CD4-positive, alpha-beta T cell (primary cell): ENCODE measurements around the gene ILDR1. TPM values are rescaled to one million over a fixed set of nuclear protein-coding genes. Genes with fewer than 3 reads are reported as not detected.

Source experiments
- ATAC-seq: fragments of 200-7000 bp; cut with Tn5 transposase; one replicate; pipeline ENCODE4 v1.10.0; 2022; ENCODE audit warnings: mild to moderate bottlenecking; ENCODE audit not compliant: poor library complexity
- CTCF ChIA-PET: fragments of 350-600 bp; sonication (Branson Sonifier 250); formaldehyde crosslinking; loops from one replicate; lab custom pipeline; 2021; ENCODE audit warnings: antibody characterized with exemption, inconsistent platforms; lab: Charles Lee
- POLR2A ChIA-PET: fragments of 350-600 bp; sonication (Branson Sonifier 250); formaldehyde crosslinking; loops from one replicate; lab custom pipeline; 2021; ENCODE audit warnings: antibody characterized with exemption, inconsistent platforms; lab: Charles Lee
- DNase-seq, 14 experiments: peaks; one replicate each; pipeline ENCODE4 v3.0.0-alpha.2; 2013 to 2020; ENCODE audit warnings: mixed read lengths in 2 of 14
- H3K27ac ChIP-seq, 2 donors: one replicate each; pipeline versions ENCODE4 v1.5.1 to v1.7.0; 2013; ENCODE audit warnings: low read length in 2 of 2, low read depth in 1 of 2, mild to moderate bottlenecking in 1 of 2
- H3K27me3 ChIP-seq, 2 experiments: 1 replicate in 1 of 2; 2 replicates in 1 of 2; pipeline versions ENCODE4 v1.6.1 to v1.7.0; 2013; ENCODE audit warnings: low read length in 2 of 2, control low read depth in 1 of 2, mild to moderate bottlenecking in 1 of 2, moderate library complexity in 1 of 2; ENCODE audit not compliant: insufficient read depth in 2 of 2, control insufficient read depth in 1 of 2
- H3K36me3 ChIP-seq: one replicate; pipeline ENCODE4 v1.6.1; 2013; ENCODE audit warnings: low read length, control low read depth; ENCODE audit not compliant: insufficient read depth
- H3K4me1 ChIP-seq: one replicate; pipeline ENCODE4 v1.6.1; 2013; ENCODE audit warnings: low read length, control low read depth; ENCODE audit not compliant: insufficient read depth
- H3K4me3 ChIP-seq: one replicate; pipeline ENCODE4 v1.5.1; 2013; ENCODE audit warnings: mild to moderate bottlenecking, low read length, moderate library complexity
- H3K9me3 ChIP-seq, 2 experiments: 1 replicate in 1 of 2; 2 replicates in 1 of 2; pipeline versions ENCODE4 v1.6.1 to v1.7.0; 2013; ENCODE audit warnings: low read length in 2 of 2, mild to moderate bottlenecking in 2 of 2, control low read depth in 1 of 2, moderate library complexity in 1 of 2; ENCODE audit not compliant: control insufficient read depth in 1 of 2, insufficient read depth in 1 of 2
- H3K27ac Mint-ChIP-seq: one replicate; pipeline ENCODE4 v1.8.0; 2020; ENCODE audit warnings: mixed read lengths
- H3K27me3 Mint-ChIP-seq: one replicate; pipeline ENCODE4 v1.8.0; 2021; ENCODE audit warnings: mixed read lengths
- H3K36me3 Mint-ChIP-seq: one replicate; pipeline ENCODE4 v1.8.0; 2021; ENCODE audit warnings: low read depth, mixed read lengths
- H3K4me1 Mint-ChIP-seq: one replicate; pipeline ENCODE4 v1.8.0; 2021; ENCODE audit warnings: low read depth, mixed read lengths
- H3K4me3 Mint-ChIP-seq: one replicate; pipeline ENCODE4 v1.8.0; 2020; ENCODE audit warnings: mild to moderate bottlenecking, mixed read lengths
- H3K9me3 Mint-ChIP-seq: one replicate; pipeline ENCODE4 v1.8.0; 2020; ENCODE audit warnings: mixed read lengths
- intact Hi-C, 2 experiments: fragments of 100-400 bp; cut with DNase I in 1 of 2; cut with micrococcal nuclease in 1 of 2; formaldehyde crosslinking; loops; one replicate each; pipeline versions ENCODE4 v1.15.1 to v1.9.0; 2023 to 2025; cut with DNase I, micrococcal nuclease
- total RNA-seq, 174 experiments: library from RNA in 2 of 174; stranded (reverse) in 2 of 174; gene quantifications; one replicate each; pipeline ENCODE4 v1.2.3 and lab custom pipeline; 2021 to 2026
- TF ChIP-seq, protein P1 (sequence below): fragments of 200-600 bp; IDR thresholded peaks from one replicate; pipeline ENCODE4 v1.8.0; 2022; ENCODE audit warnings: antibody characterized with exemption, mild to moderate bottlenecking

Gene ILDR1
- total RNA-seq, 2 experiments from 2014 or later, result not detected

DNA sequence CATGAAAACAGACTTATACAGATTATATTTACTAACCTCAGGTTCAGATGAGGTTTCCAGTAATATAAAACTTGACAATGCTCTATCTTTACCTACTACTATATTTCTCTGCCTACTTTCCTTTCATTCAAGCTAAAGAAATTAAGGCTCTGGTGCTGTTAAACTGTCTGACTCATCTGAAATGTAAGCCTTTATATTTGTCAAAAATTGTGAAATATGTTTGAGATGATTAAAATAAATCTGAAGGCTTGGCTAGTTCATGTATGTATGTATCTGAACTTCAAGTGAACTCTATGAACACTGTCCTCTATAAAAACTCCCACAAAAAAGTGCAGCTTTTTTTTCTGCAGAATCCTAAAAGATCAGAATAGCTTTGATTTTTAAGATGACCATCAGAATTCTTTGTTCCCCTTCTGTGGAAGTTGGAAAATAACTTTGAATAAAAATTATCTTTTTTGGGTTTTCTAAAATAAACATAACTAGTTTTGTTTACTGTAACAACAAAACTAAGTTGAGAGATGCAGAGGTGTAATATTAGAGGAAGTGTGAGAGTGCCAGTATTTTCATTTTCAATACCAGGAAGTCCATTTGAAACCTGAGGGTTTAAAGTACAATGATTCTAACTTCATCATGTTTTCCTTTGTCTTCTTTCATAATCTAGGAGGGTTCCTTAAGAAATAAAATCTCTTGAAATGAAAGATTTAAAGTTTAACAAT, 42.2 kb downstream of the ILDR1 start:
- DNase-seq, result no peak
- no peaks in the 10 kb centered on the region for H3K36me3 ChIP-seq
- no peaks in the 10 kb centered on the region for H3K4me1 ChIP-seq
- no peaks in the 10 kb centered on the region for H3K27me3 Mint-ChIP-seq
- H3K4me3 Mint-ChIP-seq, result no peak overlapping the region
- no peak overlapping the region for H3K27ac ChIP-seq
- ChIA-PET CTCF (no interaction called here), POLR2A (no interaction called here)
- H3K4me1 Mint-ChIP-seq, result no peaks in the 10 kb centered on the region
- TF ChIP-seq, protein P1, sequence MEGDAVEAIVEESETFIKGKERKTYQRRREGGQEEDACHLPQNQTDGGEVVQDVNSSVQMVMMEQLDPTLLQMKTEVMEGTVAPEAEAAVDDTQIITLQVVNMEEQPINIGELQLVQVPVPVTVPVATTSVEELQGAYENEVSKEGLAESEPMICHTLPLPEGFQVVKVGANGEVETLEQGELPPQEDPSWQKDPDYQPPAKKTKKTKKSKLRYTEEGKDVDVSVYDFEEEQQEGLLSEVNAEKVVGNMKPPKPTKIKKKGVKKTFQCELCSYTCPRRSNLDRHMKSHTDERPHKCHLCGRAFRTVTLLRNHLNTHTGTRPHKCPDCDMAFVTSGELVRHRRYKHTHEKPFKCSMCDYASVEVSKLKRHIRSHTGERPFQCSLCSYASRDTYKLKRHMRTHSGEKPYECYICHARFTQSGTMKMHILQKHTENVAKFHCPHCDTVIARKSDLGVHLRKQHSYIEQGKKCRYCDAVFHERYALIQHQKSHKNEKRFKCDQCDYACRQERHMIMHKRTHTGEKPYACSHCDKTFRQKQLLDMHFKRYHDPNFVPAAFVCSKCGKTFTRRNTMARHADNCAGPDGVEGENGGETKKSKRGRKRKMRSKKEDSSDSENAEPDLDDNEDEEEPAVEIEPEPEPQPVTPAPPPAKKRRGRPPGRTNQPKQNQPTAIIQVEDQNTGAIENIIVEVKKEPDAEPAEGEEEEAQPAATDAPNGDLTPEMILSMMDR, result no peak
- intact Hi-C loops, result no loop called here
- peaks cover 7 to 10% of the 10 kb centered on the region in 2 experiments for H3K9me3 ChIP-seq
- no peaks in the 10 kb centered on the region for H3K27me3 ChIP-seq
- H3K27ac Mint-ChIP-seq, result no peak overlapping the region
- ATAC-seq, result no peak
- peaks cover 7% of the 10 kb centered on the region for H3K36me3 Mint-ChIP-seq
- H3K9me3 Mint-ChIP-seq, result peaks cover 11% of the 10 kb centered on the region
- H3K4me3 ChIP-seq, result no peak overlapping the region

DNA sequence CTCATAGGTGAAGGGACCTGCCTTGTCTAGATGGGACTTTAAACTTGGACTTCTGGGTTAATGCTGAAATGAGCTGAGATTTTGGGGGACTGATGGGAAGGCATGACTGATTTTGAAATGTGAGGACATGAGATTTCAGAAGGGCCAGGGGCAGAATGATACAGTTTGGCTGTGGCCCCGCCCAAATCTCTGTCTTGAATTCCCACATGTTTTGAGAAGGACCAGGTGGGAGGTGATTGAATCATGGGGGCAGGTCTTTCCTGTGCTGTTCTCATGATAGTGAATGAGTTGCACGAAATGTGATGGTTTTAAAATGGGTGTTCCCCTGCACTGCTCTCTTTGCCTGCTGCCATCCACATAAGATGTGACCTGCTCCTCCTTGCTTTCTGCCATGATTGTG, 42.8 kb downstream of the ILDR1 start:
- Histone ChIP-seq H3K4me1 (no peaks in the 10 kb centered on the region), H3K27me3 (no peaks in the 10 kb centered on the region), H3K4me3 (no peak overlapping the region), H3K27ac (no peak overlapping the region), H3K36me3 (no peaks in the 10 kb centered on the region), H3K9me3 (peaks cover 7 to 10% of the 10 kb centered on the region in 2 experiments)
- ChIA-PET CTCF (no interaction called here), POLR2A (no interaction called here)
- no peak for ATAC-seq
- TF ChIP-seq, protein P1, result no peak
- Mint-ChIP-seq H3K4me3 (no peak overlapping the region), H3K27me3 (no peaks in the 10 kb centered on the region), H3K4me1 (no peaks in the 10 kb centered on the region), H3K9me3 (peaks cover 11% of the 10 kb centered on the region), H3K27ac (no peak overlapping the region), H3K36me3 (peaks cover 7% of the 10 kb centered on the region)
- intact Hi-C loops, result no loop called here
- DNase-seq, result no peak

DNA sequence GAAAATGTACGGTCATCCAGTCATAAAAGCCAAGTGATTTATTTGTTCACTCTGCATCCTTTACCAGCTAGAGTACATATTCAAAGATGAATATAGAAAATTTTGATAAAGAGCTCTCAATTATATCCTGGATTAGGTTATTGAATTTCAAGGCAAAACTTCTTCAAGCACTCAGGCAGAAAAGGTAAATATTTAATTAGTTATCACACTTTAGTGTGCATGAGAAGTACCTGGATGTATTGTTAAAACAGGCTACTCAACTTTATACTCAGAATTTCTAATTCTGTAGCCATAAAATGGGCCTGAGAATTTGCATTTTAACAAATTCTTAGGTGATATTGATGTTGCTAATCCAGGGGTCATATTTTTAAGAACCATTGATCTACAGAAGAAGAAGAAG, 45.3 kb downstream of the ILDR1 start:
- POLR2A ChIA-PET, result no interaction called here
- Mint-ChIP-seq H3K9me3 (peaks cover 7% of the 10 kb centered on the region), H3K27me3 (no peaks in the 10 kb centered on the region), H3K27ac (no peak overlapping the region), H3K4me3 (no peak overlapping the region), H3K36me3 (no peaks in the 10 kb centered on the region), H3K4me1 (no peaks in the 10 kb centered on the region)
- intact Hi-C loops, result no loop called here
- no peak for ATAC-seq
- Histone ChIP-seq H3K4me3 (no peak overlapping the region), H3K36me3 (no peaks in the 10 kb centered on the region), H3K9me3 (peaks cover 0 to 7% of the 10 kb centered on the region in 2 experiments), H3K4me1 (no peaks in the 10 kb centered on the region), H3K27me3 (no peaks in the 10 kb centered on the region), H3K27ac (no peak overlapping the region)
- CTCF ChIA-PET, result no interaction called here
- no peak for DNase-seq
- TF ChIP-seq, protein P1, result no peak
